HG03175 (cell line): ENCODE results near the gene SOWAHC.
A peak's percentile ranks its signal among the peaks of the same experiment; 100 is the strongest.
"Not testable (repeated sequence)": the region's sequence is repeated elsewhere in the genome, so short reads cannot be mapped to it uniquely, and the experiment has no call there.

ENCODE experiments used
- ATAC-seq: cut with Tn5 transposase; IDR thresholded peaks from one replicate; pipeline ENCODE4 v1.9.1; 2021; ENCODE audit warnings: mild to moderate bottlenecking, moderate library complexity; ENCODE audit not compliant: unreplicated experiment

SOWAHC gene

GRCh38 chr2:109615637-109616144 is 1.5 kb downstream of the SOWAHC start:
- no peak for ATAC-seq

DNA sequence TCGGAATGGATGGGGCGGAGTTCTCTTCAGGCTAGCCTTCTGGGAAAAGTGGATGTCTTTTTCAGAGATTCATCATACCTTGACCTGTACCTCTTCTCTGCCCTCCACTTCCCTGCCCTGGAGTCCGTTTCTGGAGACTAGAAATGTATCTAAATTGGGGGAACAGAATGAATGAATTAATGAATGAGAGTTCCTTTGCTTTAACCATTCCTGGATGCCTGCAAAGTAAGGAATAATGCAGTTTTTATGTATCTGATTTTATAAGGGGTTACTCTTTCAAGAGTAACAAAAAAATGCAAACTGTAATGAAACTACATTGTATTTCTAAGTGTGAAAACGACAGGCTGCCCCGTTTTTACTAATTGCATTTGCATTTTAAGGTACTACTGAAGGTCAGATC is 2.0 kb downstream of the SOWAHC start:
- ATAC-seq = no peak

- ATAC-seq = no peak
These were observed 5.0 kb downstream of the SOWAHC start for GRCh38 chr2:109619032-109619615.

- no peak for ATAC-seq
These were observed 9.1 kb downstream of the SOWAHC start for GRCh38 chr2:109623297-109623696.

- ATAC-seq = no peak
These were observed 9.8 kb downstream of the SOWAHC start for GRCh38 chr2:109623923-109624322.

DNA sequence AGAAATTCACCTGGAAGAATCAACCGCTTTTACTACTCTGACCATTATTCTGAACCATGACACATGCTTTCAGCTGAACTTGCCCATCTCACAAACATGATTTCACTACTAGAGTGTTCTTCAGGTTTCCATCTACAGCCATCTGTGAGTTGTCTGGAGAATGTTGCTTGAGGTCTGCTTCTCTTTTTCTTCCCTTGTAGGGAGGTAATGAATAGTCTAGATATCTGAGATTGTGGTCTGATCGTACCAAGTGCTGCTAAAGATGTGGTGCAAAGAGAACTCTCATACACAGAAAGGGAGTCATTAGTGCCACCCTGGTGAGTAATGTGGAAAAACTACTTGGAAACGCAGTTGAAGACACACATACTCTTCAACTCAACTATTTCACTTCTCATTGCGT is 10.2 kb downstream of the SOWAHC start:
- no peak for ATAC-seq

DNA sequence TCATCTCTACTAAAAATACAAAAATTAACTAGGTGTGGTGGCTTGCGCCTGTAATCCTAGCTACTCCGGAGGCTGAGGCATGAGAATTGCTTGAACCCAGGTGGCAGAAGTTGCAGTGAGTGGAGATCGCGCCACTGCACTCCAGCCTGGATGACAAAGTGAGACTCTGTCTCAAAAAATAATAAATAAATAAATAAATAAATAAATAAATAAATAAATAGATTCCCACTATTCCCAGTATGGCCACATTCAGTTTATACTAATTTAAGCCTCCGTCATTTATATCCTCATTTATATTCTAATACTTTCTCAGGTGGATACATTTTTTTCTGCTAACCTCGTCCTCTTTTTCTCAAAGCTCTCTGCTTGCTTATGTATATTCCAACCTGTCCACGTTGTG is 14.2 kb downstream of the SOWAHC start:
- ATAC-seq = not testable (repeated sequence)

DNA sequence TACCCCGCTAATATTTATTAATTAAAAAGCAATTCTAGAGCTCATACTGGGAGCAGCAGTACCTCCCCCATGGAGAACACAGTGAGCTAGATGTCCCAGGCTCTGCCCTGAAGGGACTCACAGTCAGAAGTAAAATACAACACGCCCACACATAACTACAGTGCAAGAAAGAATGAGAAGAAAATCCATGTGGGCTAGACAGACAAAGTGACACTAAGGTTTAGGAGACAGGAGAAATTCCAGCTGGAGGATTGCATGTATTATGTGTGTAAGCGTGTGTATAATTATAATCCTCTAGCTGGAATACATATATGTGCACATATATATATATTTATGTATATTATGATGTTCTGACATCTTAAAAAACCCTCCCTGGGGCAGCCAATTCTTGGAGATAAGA is 15.7 kb downstream of the SOWAHC start:
- no peak for ATAC-seq

- ATAC-seq = no peak
These were observed 16.6 kb downstream of the SOWAHC start for GRCh38 chr2:109630441-109631430.

DNA sequence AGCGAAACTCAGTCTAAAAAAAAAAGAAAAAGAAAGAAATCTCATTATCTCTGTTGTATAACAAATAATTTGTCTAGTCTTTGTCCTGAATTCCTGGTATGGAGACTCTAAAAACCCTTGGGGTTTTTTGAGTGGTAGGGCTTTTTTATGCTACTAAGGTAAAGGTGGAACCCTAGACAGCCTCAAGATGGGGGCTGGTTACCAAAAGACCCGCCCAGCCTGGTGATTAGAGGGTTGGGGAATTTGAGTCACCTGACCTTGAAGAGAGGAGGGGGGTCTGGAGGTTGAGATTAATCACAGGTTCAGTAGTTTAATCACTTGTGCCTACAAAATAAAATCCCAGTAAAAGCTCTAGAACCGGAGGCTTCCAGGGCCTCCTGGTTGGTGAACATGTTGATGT is 17.6 kb downstream of the SOWAHC start:
- no peak for ATAC-seq

- no peak for ATAC-seq
These were observed 18.1 kb downstream of the SOWAHC start for GRCh38 chr2:109632158-109632789.

GRCh38 chr2:109633284-109633961 is 19.3 kb downstream of the SOWAHC start:
- ATAC-seq = no peak

DNA sequence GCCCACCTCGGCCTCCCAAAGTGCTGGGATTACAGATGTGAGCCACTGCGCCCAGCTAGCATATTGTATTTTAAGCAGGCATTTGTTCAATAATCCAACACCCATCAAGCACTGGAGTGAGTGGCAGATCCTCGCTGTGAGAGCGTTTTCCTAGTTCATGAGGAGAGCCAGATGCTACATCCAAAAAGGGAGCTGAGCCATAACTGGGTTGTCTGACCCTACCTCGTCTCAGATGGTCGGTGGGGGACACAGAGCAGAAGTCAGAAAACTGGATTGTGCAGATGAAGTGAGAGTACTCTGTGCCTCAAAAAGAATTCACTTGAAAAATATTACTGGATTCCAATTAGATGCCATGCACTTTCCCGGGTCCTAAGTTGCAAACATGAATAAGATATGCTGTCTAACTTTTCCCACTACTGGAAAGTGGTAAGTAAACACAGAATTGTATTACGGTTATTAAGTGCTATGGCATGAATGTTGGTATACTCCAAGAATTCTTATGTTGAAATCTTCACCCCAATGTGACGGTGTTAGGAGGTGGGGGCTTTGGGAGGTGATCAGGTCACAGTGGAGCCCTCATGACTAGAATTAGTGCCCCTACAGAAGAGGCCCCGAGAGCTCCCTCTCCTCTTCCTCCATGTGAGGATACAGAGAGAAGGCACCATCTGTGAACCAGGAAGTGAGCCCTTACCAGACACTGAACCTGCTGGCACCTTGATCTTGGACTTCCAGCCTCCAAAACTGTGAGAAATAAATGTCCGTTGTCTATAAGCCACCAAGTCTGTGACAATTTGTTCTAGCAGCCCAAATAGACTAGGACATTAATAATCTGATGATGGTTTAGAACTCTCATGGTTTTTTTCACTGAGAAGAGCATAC is 21.5 kb downstream of the SOWAHC start:
- no peak for ATAC-seq

DNA sequence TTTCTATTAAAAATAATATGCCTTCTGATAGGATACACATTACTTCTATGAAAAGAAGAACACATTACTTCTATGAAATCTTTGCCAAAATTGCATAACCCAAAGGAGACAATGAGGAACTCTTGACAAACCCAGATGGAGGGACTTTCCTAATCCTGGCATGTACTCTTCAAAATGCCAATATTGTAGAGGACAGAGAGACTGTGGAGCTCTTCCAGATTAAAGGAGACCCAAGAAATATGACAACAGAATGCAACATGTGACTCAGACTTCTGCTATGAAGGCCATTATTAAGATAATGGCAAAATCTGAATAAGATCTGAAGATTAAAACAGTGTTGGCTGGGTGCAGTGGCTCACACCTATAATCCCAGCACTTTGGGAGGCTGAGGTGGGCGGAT is 22.2 kb downstream of the SOWAHC start:
- no peak for ATAC-seq

DNA sequence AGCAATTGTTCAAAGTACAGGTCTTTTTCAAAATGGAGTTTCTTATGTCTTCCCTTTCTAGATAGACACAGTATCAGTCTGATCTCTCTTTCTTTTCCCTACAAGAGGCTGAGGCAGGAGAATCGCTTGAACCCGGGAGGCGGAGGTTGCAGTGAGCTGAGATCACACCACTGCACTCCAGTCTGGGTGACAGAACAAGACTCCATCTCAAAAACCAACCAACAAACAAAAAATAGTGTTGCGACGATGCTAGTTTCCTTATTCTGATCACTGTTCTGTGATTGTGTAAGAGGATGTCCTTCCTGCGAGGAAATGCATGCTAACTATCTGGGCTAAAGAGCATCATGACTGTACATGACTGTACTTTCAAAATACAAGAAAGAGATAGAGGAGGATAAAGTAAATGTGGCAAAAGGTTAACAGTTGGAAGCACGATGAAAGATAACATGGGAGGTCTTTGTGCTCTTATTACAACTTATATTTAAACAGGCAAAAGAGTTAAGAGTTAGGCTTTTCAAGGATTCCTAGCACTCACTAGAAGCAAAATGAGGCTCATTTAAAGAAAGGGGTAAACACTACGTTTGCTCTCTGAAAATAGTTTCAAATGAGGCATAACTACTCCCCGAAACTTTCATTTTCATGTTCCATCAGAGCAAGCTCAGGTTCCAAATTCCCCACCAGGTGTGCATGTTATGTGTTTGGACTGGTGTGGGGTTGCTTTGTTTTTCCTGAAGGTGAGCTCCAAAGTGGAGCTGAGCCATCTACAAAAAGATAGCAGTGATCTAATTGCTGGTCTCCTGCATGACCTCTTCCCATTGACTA is 23.8 kb downstream of the SOWAHC start:
- ATAC-seq = peak; percentile 63

DNA sequence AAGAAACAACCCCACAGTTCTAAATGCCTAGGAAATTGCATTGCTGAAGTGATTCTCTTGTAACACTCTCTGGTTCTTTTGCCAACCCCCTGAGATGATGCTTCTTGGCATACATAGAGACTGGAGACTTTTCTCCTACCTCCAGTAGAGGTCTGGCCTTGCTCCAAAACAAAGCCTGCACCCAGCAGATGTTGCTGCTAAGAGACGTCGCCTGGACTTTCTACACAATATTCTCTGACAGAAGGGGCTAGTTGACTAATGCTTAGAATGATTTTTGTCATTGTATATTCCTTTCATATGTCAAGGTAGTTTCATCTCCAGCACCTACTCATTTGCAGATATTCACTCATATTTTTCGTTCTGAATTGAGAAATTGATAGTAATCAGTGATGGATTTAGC is 24.6 kb downstream of the SOWAHC start:
- peak; percentile 54 for ATAC-seq

GRCh38 chr2:109640000-109640399 is 25.8 kb downstream of the SOWAHC start:
- not testable (repeated sequence) for ATAC-seq

GRCh38 chr2:109644571-109645275 is 30.6 kb downstream of the SOWAHC start:
- ATAC-seq = no peak
